Astrocyte (in vitro differentiated cells and primary cell): Measurements from ENCODE around the gene SNCB. TPM values are rescaled to one million over a fixed set of nuclear protein-coding genes. Genes with fewer than 3 reads are reported as not detected.

Source experiments
- DNase-seq: peaks from one replicate; pipeline ENCODE4 v3.0.0-alpha.2; 2010; ENCODE audit warnings: low read depth
- FAIRE-seq: peaks from 2 replicates; lab custom pipeline; 2011; peaks lifted over from hg19 to GRCh38; lab: Jason Lieb, UNC
- H2AFZ ChIP-seq: 2 replicates; pipeline ENCODE4 v1.6.0; 2012; ENCODE audit warnings: low read depth, low read length, inconsistent platforms
- H3K27ac ChIP-seq: 2 replicates; pipeline ENCODE4 v1.5.1; 2011; ENCODE audit warnings: low read depth, low read length, inconsistent platforms
- H3K27me3 ChIP-seq: 2 replicates; pipeline ENCODE4 v1.6.0; 2011; ENCODE audit warnings: low read length, inconsistent platforms; ENCODE audit not compliant: insufficient read depth
- H3K36me3 ChIP-seq: 2 replicates; pipeline ENCODE4 v1.5.1; 2011; ENCODE audit warnings: low read length, inconsistent platforms; ENCODE audit not compliant: insufficient read depth
- H3K4me1 ChIP-seq: 2 replicates; pipeline ENCODE4 v1.5.1; 2011; ENCODE audit warnings: low read length, inconsistent platforms; ENCODE audit not compliant: insufficient read depth
- H3K4me2 ChIP-seq: 2 replicates; pipeline ENCODE4 v1.6.0; 2012; ENCODE audit warnings: low read length, inconsistent platforms
- H3K4me3 ChIP-seq: 2 replicates; pipeline ENCODE4 v1.5.1; 2011; ENCODE audit warnings: low read depth, mild to moderate bottlenecking, low read length, inconsistent platforms; ENCODE audit not compliant: insufficient read depth
- H3K79me2 ChIP-seq: 2 replicates; pipeline ENCODE4 v1.6.0; 2012; ENCODE audit warnings: mild to moderate bottlenecking, low read length, inconsistent platforms; ENCODE audit not compliant: insufficient read depth
- H3K9ac ChIP-seq: 2 replicates; pipeline ENCODE4 v1.6.0; 2012; ENCODE audit warnings: mild to moderate bottlenecking, low read length, inconsistent platforms
- H3K9me3 ChIP-seq: 2 replicates; pipeline ENCODE4 v1.5.1; 2012; ENCODE audit warnings: low read depth, mild to moderate bottlenecking, low read length, inconsistent platforms; ENCODE audit not compliant: insufficient read depth
- H4K20me1 ChIP-seq: 2 replicates; pipeline ENCODE4 v1.6.0; 2012; ENCODE audit warnings: low read length, inconsistent platforms; ENCODE audit not compliant: insufficient read depth
- H3K27ac Mint-ChIP-seq: one replicate; pipeline ENCODE4 v1.8.0; 2021; ENCODE audit warnings: mild to moderate bottlenecking, mixed read lengths; ENCODE audit not compliant: unreplicated experiment
- H3K27me3 Mint-ChIP-seq: one replicate; pipeline ENCODE4 v1.8.0; 2021; ENCODE audit warnings: low read depth, mixed read lengths; ENCODE audit not compliant: unreplicated experiment
- H3K36me3 Mint-ChIP-seq: one replicate; pipeline ENCODE4 v1.8.0; 2021; ENCODE audit warnings: low read depth, mixed read lengths; ENCODE audit not compliant: unreplicated experiment
- H3K4me1 Mint-ChIP-seq: one replicate; pipeline ENCODE4 v1.8.0; 2021; ENCODE audit warnings: low read depth, mixed read lengths; ENCODE audit not compliant: unreplicated experiment
- H3K4me3 Mint-ChIP-seq: one replicate; pipeline ENCODE4 v1.8.0; 2021; ENCODE audit warnings: mild to moderate bottlenecking, moderate library complexity, mixed read lengths; ENCODE audit not compliant: unreplicated experiment
- H3K9me3 Mint-ChIP-seq: one replicate; pipeline ENCODE4 v1.8.0; 2021; ENCODE audit warnings: mild to moderate bottlenecking, mixed read lengths; ENCODE audit not compliant: unreplicated experiment
- EZH2 ChIP-seq: IDR thresholded peaks from 2 replicates; pipeline ENCODE4 v1.6.1; 2012; ENCODE audit warnings: mild to moderate bottlenecking, low read length, inconsistent platforms; ENCODE audit not compliant: insufficient read depth
- total RNA-seq: library from RNA; stranded (reverse); gene quantifications from 2 replicates; pipeline ENCODE4 v1.2.1, GENCODE V29; 2021
- TF ChIP-seq, protein P1 (sequence below): IDR thresholded peaks from 2 replicates; pipeline ENCODE4 v1.5.1; 2011; ENCODE audit warnings: low read depth, mild to moderate bottlenecking, inconsistent platforms, low read length, moderate library complexity; ENCODE audit not compliant: insufficient read depth

The SNCB gene
- total RNA-seq, 1 donor from 2014 or later: 3.4 TPM

DNA sequence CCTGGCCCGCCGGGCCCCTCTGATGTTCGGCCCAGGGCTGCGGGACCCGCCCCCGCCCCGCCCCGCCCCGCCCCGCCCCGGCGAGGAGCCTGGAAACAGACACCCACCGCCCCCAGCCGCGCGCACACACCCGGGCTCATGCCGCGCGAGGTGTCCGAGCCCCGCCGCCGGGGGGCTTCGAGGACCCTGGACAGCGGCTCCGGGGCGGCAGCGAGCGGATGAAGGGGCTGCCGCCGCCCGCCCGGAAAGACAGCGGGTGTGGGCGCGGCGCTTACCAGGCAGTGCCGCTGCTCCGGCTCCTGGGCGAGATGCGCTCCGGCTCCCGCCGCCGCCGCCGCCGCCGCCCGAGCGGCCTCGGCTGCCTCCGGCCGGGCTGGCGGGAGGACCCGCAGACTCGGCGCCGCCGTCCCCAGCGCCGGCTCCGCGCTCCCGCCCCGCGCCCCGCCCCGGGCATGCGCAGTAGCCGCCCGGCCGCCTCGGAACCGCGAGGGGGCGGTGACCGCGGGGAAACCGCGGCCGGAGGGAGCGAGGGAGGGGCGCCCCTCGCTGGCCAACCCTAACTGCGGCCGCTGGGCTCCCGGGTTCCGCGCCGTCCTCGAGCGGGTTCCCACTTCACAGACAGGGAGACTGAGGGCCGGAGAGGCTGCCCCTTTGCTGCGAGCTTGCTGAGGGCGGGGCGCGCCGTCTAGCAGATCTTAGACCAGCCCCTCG lies 20.5 kb downstream of the SNCB start, which contains the start of gene GPRIN1:
Gene GPRIN1 (minus strand): TSS at position 433 of the 711 bp plus-strand sequence. CDS start 10,322 bp downstream, outside the sequence.
- H3K36me3 ChIP-seq: no peaks in the 10 kb centered on the region
- H3K4me1 Mint-ChIP-seq: peaks cover 25% of the 10 kb centered on the region
- peaks cover 9% of the 10 kb centered on the region for H3K79me2 ChIP-seq
- peak within 1 kb of the TSS; percentile 69 for H2AFZ ChIP-seq
- H3K9me3 ChIP-seq: no peaks in the 10 kb centered on the region
- no peaks in the 10 kb centered on the region for H3K36me3 Mint-ChIP-seq
- no peak for DNase-seq
- FAIRE-seq: no peak
- peak within 1 kb of the TSS; percentile 61 for H3K4me3 ChIP-seq
- H3K4me3 Mint-ChIP-seq: peak within 1 kb of the TSS; percentile 93
- peaks cover 21% of the 10 kb centered on the region for H3K4me1 ChIP-seq
- peaks cover 31% of the 10 kb centered on the region for H4K20me1 ChIP-seq
- no peak for TF ChIP-seq EZH2
- TF ChIP-seq, protein P1, sequence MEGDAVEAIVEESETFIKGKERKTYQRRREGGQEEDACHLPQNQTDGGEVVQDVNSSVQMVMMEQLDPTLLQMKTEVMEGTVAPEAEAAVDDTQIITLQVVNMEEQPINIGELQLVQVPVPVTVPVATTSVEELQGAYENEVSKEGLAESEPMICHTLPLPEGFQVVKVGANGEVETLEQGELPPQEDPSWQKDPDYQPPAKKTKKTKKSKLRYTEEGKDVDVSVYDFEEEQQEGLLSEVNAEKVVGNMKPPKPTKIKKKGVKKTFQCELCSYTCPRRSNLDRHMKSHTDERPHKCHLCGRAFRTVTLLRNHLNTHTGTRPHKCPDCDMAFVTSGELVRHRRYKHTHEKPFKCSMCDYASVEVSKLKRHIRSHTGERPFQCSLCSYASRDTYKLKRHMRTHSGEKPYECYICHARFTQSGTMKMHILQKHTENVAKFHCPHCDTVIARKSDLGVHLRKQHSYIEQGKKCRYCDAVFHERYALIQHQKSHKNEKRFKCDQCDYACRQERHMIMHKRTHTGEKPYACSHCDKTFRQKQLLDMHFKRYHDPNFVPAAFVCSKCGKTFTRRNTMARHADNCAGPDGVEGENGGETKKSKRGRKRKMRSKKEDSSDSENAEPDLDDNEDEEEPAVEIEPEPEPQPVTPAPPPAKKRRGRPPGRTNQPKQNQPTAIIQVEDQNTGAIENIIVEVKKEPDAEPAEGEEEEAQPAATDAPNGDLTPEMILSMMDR: no peak
- H3K27me3 ChIP-seq: no peaks in the 10 kb centered on the region
- peak within 1 kb of the TSS; percentile 78 for H3K27ac Mint-ChIP-seq
- no peaks in the 10 kb centered on the region for H3K9me3 Mint-ChIP-seq
- H3K27me3 Mint-ChIP-seq: peaks cover 8% of the 10 kb centered on the region
- peak within 1 kb of the TSS; percentile 63 for H3K9ac ChIP-seq
- no peak within 1 kb of the TSS for H3K27ac ChIP-seq
- H3K4me2 ChIP-seq: peak within 1 kb of the TSS; percentile 90

DNA sequence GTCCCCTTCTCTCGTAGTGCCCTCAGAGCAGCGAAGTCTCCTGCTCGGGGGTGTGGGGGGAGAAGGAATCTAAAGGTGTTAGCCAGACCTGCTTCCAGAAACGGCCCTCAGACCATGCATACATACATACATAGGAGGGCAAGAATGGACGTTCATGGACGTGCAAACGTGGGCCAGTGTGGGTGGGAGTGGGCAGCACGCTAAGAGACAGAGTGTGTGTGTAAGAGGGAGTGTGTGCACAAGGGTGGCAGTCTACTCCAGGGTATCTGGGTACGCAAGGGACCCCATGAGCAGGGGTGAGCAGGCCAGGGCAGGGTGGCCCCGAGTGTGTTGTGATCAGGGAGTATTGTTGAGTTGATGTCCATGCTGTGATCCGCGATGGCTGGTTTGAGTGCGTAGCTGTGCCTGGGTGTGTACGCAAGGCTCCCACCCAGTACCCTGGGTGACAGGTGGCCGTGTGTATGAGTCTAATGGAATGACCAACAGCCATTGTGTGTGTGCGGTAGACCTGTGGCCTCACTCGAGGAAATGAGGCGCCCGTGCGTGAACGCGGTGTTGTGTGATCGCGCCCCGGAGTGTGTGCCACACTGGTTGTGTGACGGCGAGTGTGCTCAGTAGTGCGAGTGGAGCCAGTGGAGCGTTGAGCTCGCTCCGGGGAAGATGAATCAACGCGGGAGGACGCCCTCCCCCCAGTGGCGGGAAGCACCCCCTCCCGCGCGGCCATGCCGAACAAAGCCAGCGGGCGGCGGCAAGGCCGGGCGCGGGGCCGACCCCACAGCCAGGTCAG lies 21.2 kb downstream of the SNCB start:
- H4K20me1 ChIP-seq: peaks cover 32% of the 10 kb centered on the region
- DNase-seq (no peak), FAIRE-seq (no peak)
- H2AFZ ChIP-seq: peak overlapping the region; percentile 68
- Mint-ChIP-seq H3K27me3 (peaks cover 8% of the 10 kb centered on the region), H3K9me3 (no peaks in the 10 kb centered on the region), H3K27ac (peak overlapping the region; percentile 77), H3K4me1 (peaks cover 18% of the 10 kb centered on the region), H3K4me3 (peak overlapping the region; percentile 93), H3K36me3 (no peaks in the 10 kb centered on the region)
- TF ChIP-seq, protein P1: no peak
- no peak for TF ChIP-seq EZH2
- H3K9ac ChIP-seq: peak overlapping the region; percentile 63
- no peaks in the 10 kb centered on the region for H3K9me3 ChIP-seq
- H3K4me2 ChIP-seq: peak overlapping the region; percentile 90
- H3K27ac ChIP-seq: no peak overlapping the region
- no peaks in the 10 kb centered on the region for H3K36me3 ChIP-seq
- peaks cover 13% of the 10 kb centered on the region for H3K4me1 ChIP-seq
- H3K27me3 ChIP-seq: no peaks in the 10 kb centered on the region
- peak overlapping the region; percentile 61 for H3K4me3 ChIP-seq
- H3K79me2 ChIP-seq: peaks cover 9% of the 10 kb centered on the region
